Skeletal muscle tissue (tissue), 4 donors: ENCODE results near the gene CCDC61. TPM values are rescaled to one million over a fixed set of nuclear protein-coding genes. Genes with fewer than 3 reads are reported as not detected.

Source experiments
- H3K27ac ChIP-seq: one replicate; pipeline ENCODE4 v1.7.0; 2013; ENCODE audit warnings: mild to moderate bottlenecking, low read depth, low read length, inconsistent platforms
- H3K27me3 ChIP-seq, 3 donors: one replicate each; pipeline ENCODE4 v1.7.0; 2013; ENCODE audit warnings: low read length in 3 of 3; ENCODE audit not compliant: control insufficient read depth in 3 of 3, insufficient read depth in 3 of 3
- H3K36me3 ChIP-seq, 3 donors: one replicate each; pipeline ENCODE4 v1.7.0; 2013; ENCODE audit warnings: low read length in 3 of 3; ENCODE audit not compliant: control insufficient read depth in 3 of 3, insufficient read depth in 3 of 3
- H3K4me1 ChIP-seq, 3 donors: one replicate each; pipeline ENCODE4 v1.7.0; 2013; ENCODE audit warnings: low read length in 3 of 3, mild to moderate bottlenecking in 3 of 3; ENCODE audit not compliant: control insufficient read depth in 3 of 3, insufficient read depth in 3 of 3
- H3K4me3 ChIP-seq, 3 donors: one replicate each; pipeline ENCODE4 v1.7.0; 2013; ENCODE audit warnings: low read length in 3 of 3
- H3K9ac ChIP-seq, 3 donors: one replicate each; pipeline ENCODE4 v1.7.0; 2013; ENCODE audit warnings: low read length in 3 of 3, mild to moderate bottlenecking in 3 of 3, moderate library complexity in 2 of 3, low read depth in 1 of 3
- H3K9me3 ChIP-seq, 3 donors: one replicate each; pipeline ENCODE4 v1.7.0; 2013; ENCODE audit warnings: low read length in 3 of 3; ENCODE audit not compliant: control insufficient read depth in 3 of 3
- total RNA-seq: library from RNA; depleted of rRNA; stranded (reverse); fragments of >200 nt; gene quantifications from one replicate; pipeline ENCODE4 v1.2.3, GENCODE V29; 2014
- donor health status: Osteomylitis.

Gene CCDC61
- total RNA-seq, 1 donor from 2014 or later: 4.2 TPM

GRCh38 chr19:46036744-46037128 lies 41.5 kb downstream of the CCDC61 start:
- H3K4me1 ChIP-seq: peaks cover 0 to 9% (median 2%) of the 10 kb centered on the region in 3 donors
- no peaks in the 10 kb centered on the region for H3K36me3 ChIP-seq
- H3K9ac ChIP-seq: no peak overlapping the region
- H3K27me3 ChIP-seq: peaks cover 14 to 40% (median 33%) of the 10 kb centered on the region in 3 donors
- no peaks in the 10 kb centered on the region for H3K9me3 ChIP-seq
- H3K4me3 ChIP-seq: no peak overlapping the region
- no peak overlapping the region for H3K27ac ChIP-seq

GRCh38 chr19:46040125-46040524 lies 44.9 kb downstream of the CCDC61 start:
- Histone ChIP-seq H3K9ac (no peak overlapping the region), H3K9me3 (no peaks in the 10 kb centered on the region), H3K4me1 (peaks cover 0 to 2% (median 0%) of the 10 kb centered on the region in 3 donors), H3K36me3 (no peaks in the 10 kb centered on the region), H3K4me3 (no peak overlapping the region), H3K27me3 (peaks cover 10 to 35% (median 35%) of the 10 kb centered on the region in 3 donors), H3K27ac (no peak overlapping the region)

- no peak within 1 kb of the TSS for H3K9ac ChIP-seq
- no peaks in the 10 kb centered on the region for H3K9me3 ChIP-seq
- H3K27me3 ChIP-seq: peaks cover 10 to 35% (median 35%) of the 10 kb centered on the region in 3 donors
- H3K4me1 ChIP-seq: peaks cover 0 to 2% (median 0%) of the 10 kb centered on the region in 3 donors
- no peak within 1 kb of the TSS for H3K4me3 ChIP-seq
- no peaks in the 10 kb centered on the region for H3K36me3 ChIP-seq
- H3K27ac ChIP-seq: no peak within 1 kb of the TSS
Observed at GRCh38 chr19:46040952-46041500, 45.8 kb downstream of the CCDC61 start, which contains the start of gene IGFL4. Gene IGFL4 (minus strand): TSS chr19:46041002. CDS start chr19:46040962, 40 bp downstream.

GRCh38 chr19:46042252-46042883 lies 47.1 kb downstream of the CCDC61 start:
- Histone ChIP-seq H3K9ac (no peak overlapping the region), H3K36me3 (no peaks in the 10 kb centered on the region), H3K4me3 (no peak overlapping the region), H3K27me3 (peaks cover 10 to 38% (median 28%) of the 10 kb centered on the region in 3 donors), H3K27ac (no peak overlapping the region), H3K9me3 (no peaks in the 10 kb centered on the region), H3K4me1 (peaks cover 0 to 2% (median 0%) of the 10 kb centered on the region in 3 donors)

GRCh38 chr19:46043519-46043918 lies 48.3 kb downstream of the CCDC61 start:
- Histone ChIP-seq H3K36me3 (no peaks in the 10 kb centered on the region), H3K27ac (no peak overlapping the region), H3K27me3 (peaks cover 10 to 38% (median 28%) of the 10 kb centered on the region in 3 donors), H3K4me3 (no peak overlapping the region), H3K9me3 (no peaks in the 10 kb centered on the region), H3K4me1 (peaks cover 0 to 2% (median 0%) of the 10 kb centered on the region in 3 donors), H3K9ac (no peak overlapping the region)

- Histone ChIP-seq H3K9ac (no peak overlapping the region), H3K36me3 (no peaks in the 10 kb centered on the region), H3K4me1 (no peaks in the 10 kb centered on the region), H3K27ac (no peak overlapping the region), H3K9me3 (no peaks in the 10 kb centered on the region), H3K27me3 (peaks cover 6 to 18% (median 13%) of the 10 kb centered on the region in 3 donors), H3K4me3 (no peak overlapping the region)
Observed at GRCh38 chr19:46049597-46049996, 54.3 kb downstream of the CCDC61 start.

- Histone ChIP-seq H3K27me3 (peaks cover 16 to 21% (median 18%) of the 10 kb centered on the region in 3 donors), H3K9me3 (no peaks in the 10 kb centered on the region), H3K36me3 (no peaks in the 10 kb centered on the region), H3K4me1 (no peaks in the 10 kb centered on the region), H3K27ac (no peak overlapping the region), H3K4me3 (no peak overlapping the region), H3K9ac (no peak overlapping the region)
Observed at GRCh38 chr19:46052896-46053295, 57.6 kb downstream of the CCDC61 start.

GRCh38 chr19:46056536-46056935 lies 61.3 kb downstream of the CCDC61 start:
- H3K27me3 ChIP-seq: peaks cover 11 to 16% (median 14%) of the 10 kb centered on the region in 3 donors
- no peak overlapping the region for H3K27ac ChIP-seq
- H3K9ac ChIP-seq: no peak overlapping the region
- no peaks in the 10 kb centered on the region for H3K4me1 ChIP-seq
- no peaks in the 10 kb centered on the region for H3K36me3 ChIP-seq
- peaks cover 0 to 6% (median 0%) of the 10 kb centered on the region in 3 donors for H3K9me3 ChIP-seq
- no peak overlapping the region for H3K4me3 ChIP-seq

GRCh38 chr19:46058778-46059177 lies 63.5 kb downstream of the CCDC61 start:
- Histone ChIP-seq H3K36me3 (no peaks in the 10 kb centered on the region), H3K27ac (no peak overlapping the region), H3K9me3 (peaks cover 0 to 6% (median 0%) of the 10 kb centered on the region in 3 donors), H3K9ac (no peak overlapping the region), H3K4me3 (no peak overlapping the region), H3K4me1 (no peaks in the 10 kb centered on the region), H3K27me3 (peaks cover 11 to 16% (median 14%) of the 10 kb centered on the region in 3 donors)

GRCh38 chr19:46060012-46060411 lies 64.7 kb downstream of the CCDC61 start:
- H3K9ac ChIP-seq: no peak overlapping the region
- no peak overlapping the region for H3K27ac ChIP-seq
- no peaks in the 10 kb centered on the region for H3K36me3 ChIP-seq
- peaks cover 0 to 6% (median 0%) of the 10 kb centered on the region in 3 donors for H3K9me3 ChIP-seq
- no peaks in the 10 kb centered on the region for H3K4me1 ChIP-seq
- no peak overlapping the region for H3K4me3 ChIP-seq
- H3K27me3 ChIP-seq: peaks cover 9 to 16% (median 14%) of the 10 kb centered on the region in 3 donors
